Peyer's patch (tissue), 4 donors: ENCODE data around the gene AKT1. TPM values are rescaled to one million over a fixed set of nuclear protein-coding genes. Genes with fewer than 3 reads are reported as not detected.
"Not testable (repeated sequence)": the region's sequence is repeated elsewhere in the genome, so short reads cannot be mapped to it uniquely, and the experiment has no call there.

Source experiments
- DNase-seq, 3 donors: peaks; one replicate each; pipeline ENCODE4 v3.0.0-alpha.2; 2017 to 2019
- H3K27ac ChIP-seq, 4 donors: fragments of 200-600 bp; sonication (generic); one replicate each; pipeline ENCODE4 v1.5.1; 2016 to 2019
- H3K27me3 ChIP-seq, 2 donors: fragments of 200-600 bp; sonication (generic); one replicate each; pipeline ENCODE4 v1.5.1; 2019
- H3K36me3 ChIP-seq, 3 donors: fragments of 200-600 bp; sonication (generic); one replicate each; pipeline ENCODE4 v1.5.1; 2016 to 2019
- H3K4me1 ChIP-seq, 4 donors: fragments of 200-600 bp; sonication (generic); one replicate each; pipeline ENCODE4 v1.5.1; 2016 to 2019
- H3K4me3 ChIP-seq, 4 donors: fragments of 200-600 bp; sonication (generic); 1 replicate in 3 of 4; 2 replicates in 1 of 4; pipeline ENCODE4 v1.5.1; 2016 to 2019; ENCODE audit warnings: mild to moderate bottlenecking in 1 of 4
- H3K9me3 ChIP-seq, 4 donors: fragments of 200-600 bp; sonication (generic); one replicate each; pipeline ENCODE4 v1.5.1; 2016 to 2019; ENCODE audit warnings: mild to moderate bottlenecking in 1 of 4
- CTCF ChIP-seq, 6 experiments: fragments of 450-650 bp in 4 of 6; fragments of 200-600 bp in 2 of 6; sonication (generic) in 1 of 6; IDR thresholded peaks; one replicate each; pipeline ENCODE4 v1.5.1; 2017 to 2019; ENCODE audit warnings: antibody characterized with exemption in 6 of 6, mild to moderate bottlenecking in 3 of 6, moderate library complexity in 1 of 6
- POLR2A ChIP-seq, 2 donors: fragments of 450-650 bp; IDR thresholded peaks; one replicate each; pipeline ENCODE4 v1.5.1; 2017; ENCODE audit warnings: antibody characterized with exemption in 2 of 2, mild to moderate bottlenecking in 2 of 2, moderate library complexity in 2 of 2
- total RNA-seq, 4 donors: library from RNA; depleted of rRNA; stranded (reverse); fragments of >200 nt; gene quantifications; one replicate each; pipeline ENCODE4 v1.1.0, GENCODE V29; 2016

AKT1 gene
- total RNA-seq, 4 donors from 2014 or later: 85.6 to 259 (median 111) TPM

- no peak overlapping the region for H3K27ac ChIP-seq
- DNase-seq: peak in 2 of 3 donors; percentile 70 to 77
- no peak overlapping the region for H3K4me3 ChIP-seq
- peaks cover 0 to 14% (median 10%) of the 10 kb centered on the region in 4 donors for H3K4me1 ChIP-seq
- H3K9me3 ChIP-seq: no peaks in the 10 kb centered on the region
- no peak for TF ChIP-seq POLR2A (IDR thresholded peaks at IDR 0.05)
- TF ChIP-seq CTCF (IDR thresholded peaks at IDR 0.05): peak in 4 of 6 experiments; percentile 18 to 66 (median 63)
- no peaks in the 10 kb centered on the region for H3K27me3 ChIP-seq
- no peaks in the 10 kb centered on the region for H3K36me3 ChIP-seq
These were observed 25.2 kb upstream of the AKT1 start for GRCh38 chr14:104820669-104821228.

- no peaks in the 10 kb centered on the region for H3K27me3 ChIP-seq
- no peaks in the 10 kb centered on the region for H3K36me3 ChIP-seq
- H3K27ac ChIP-seq: no peak overlapping the region
- no peak overlapping the region for H3K4me3 ChIP-seq
- H3K4me1 ChIP-seq: peaks cover 4 to 12% (median 7%) of the 10 kb centered on the region in 4 donors
- no peaks in the 10 kb centered on the region for H3K9me3 ChIP-seq
- no peak for TF ChIP-seq POLR2A (IDR thresholded peaks at IDR 0.05)
- TF ChIP-seq CTCF (IDR thresholded peaks at IDR 0.05): no peak
- DNase-seq: peak in 1 of 3 donors; percentile 36
These were observed 23.8 kb upstream of the AKT1 start for GRCh38 chr14:104819361-104819781.

GRCh38 chr14:104818714-104819161 lies 23.2 kb upstream of the AKT1 start:
- peaks cover 4 to 12% (median 7%) of the 10 kb centered on the region in 4 donors for H3K4me1 ChIP-seq
- H3K9me3 ChIP-seq: no peaks in the 10 kb centered on the region
- H3K27me3 ChIP-seq: no peaks in the 10 kb centered on the region
- TF ChIP-seq POLR2A (IDR thresholded peaks at IDR 0.05) (no peak), CTCF (IDR thresholded peaks at IDR 0.05) (no peak)
- H3K27ac ChIP-seq: no peak overlapping the region
- H3K4me3 ChIP-seq: no peak overlapping the region
- no peaks in the 10 kb centered on the region for H3K36me3 ChIP-seq
- DNase-seq: peak in 1 of 3 donors; percentile 44

GRCh38 chr14:104817930-104818713 lies 22.6 kb upstream of the AKT1 start:
- Histone ChIP-seq H3K4me1 (peaks cover 4 to 12% (median 7%) of the 10 kb centered on the region in 4 donors), H3K27ac (no peak overlapping the region), H3K9me3 (no peaks in the 10 kb centered on the region), H3K36me3 (no peaks in the 10 kb centered on the region), H3K27me3 (no peaks in the 10 kb centered on the region), H3K4me3 (no peak overlapping the region)
- TF ChIP-seq POLR2A (IDR thresholded peaks at IDR 0.05): no peak
- TF ChIP-seq CTCF (IDR thresholded peaks at IDR 0.05): no peak
- peak in 1 of 3 donors; percentile 17 for DNase-seq

- DNase-seq: no peak
- Histone ChIP-seq H3K27ac (peak overlapping the region; percentile 85 to 93 (median 90)), H3K4me3 (peak overlapping the region; percentile 69 to 84 (median 78)), H3K4me1 (peaks cover 4 to 12% (median 7%) of the 10 kb centered on the region in 4 donors), H3K9me3 (no peaks in the 10 kb centered on the region), H3K36me3 (no peaks in the 10 kb centered on the region), H3K27me3 (no peaks in the 10 kb centered on the region)
- TF ChIP-seq CTCF (IDR thresholded peaks at IDR 0.05) (no peak), POLR2A (IDR thresholded peaks at IDR 0.05) (no peak)
These were observed 21.0 kb upstream of the AKT1 start for GRCh38 chr14:104816616-104816884.

GRCh38 chr14:104814701-104815100 lies 19.2 kb upstream of the AKT1 start:
- H3K36me3 ChIP-seq, H3K9me3 ChIP-seq, H3K27me3 ChIP-seq: not testable (repeated sequence)
- peak overlapping the region in 1 of 4 donors; percentile 74 for H3K4me3 ChIP-seq
- H3K4me1 ChIP-seq: peaks cover 4 to 12% (median 7%) of the 10 kb centered on the region in 4 donors
- DNase-seq: peak in 1 of 3 donors; percentile 39
- H3K27ac ChIP-seq: peak overlapping the region in 1 of 4 donors; percentile 89
